Neuronal stem cell (in vitro differentiated cells): ENCODE data around the gene HIP1R.
"Not testable (repeated sequence)": the region's sequence is repeated elsewhere in the genome, so short reads cannot be mapped to it uniquely, and the experiment has no call there.

Experiments used
- DNase-seq: peaks from one replicate; pipeline ENCODE4 v3.0.0-alpha.2; 2013; ENCODE audit warnings: low spot score
- H2AFZ ChIP-seq: one replicate; pipeline ENCODE4 v1.6.1; 2013; ENCODE audit warnings: mild to moderate bottlenecking, low read length, inconsistent platforms
- H2AK5ac ChIP-seq: 2 replicates; pipeline ENCODE4 v1.6.1; 2013; ENCODE audit warnings: low read depth, mild to moderate bottlenecking, inconsistent platforms, low read length, moderate library complexity, mixed read lengths
- H2BK120ac ChIP-seq: 2 replicates; pipeline ENCODE4 v1.6.1; 2013; ENCODE audit warnings: low read depth, mild to moderate bottlenecking, inconsistent platforms, low read length, moderate library complexity, mixed read lengths
- H2BK12ac ChIP-seq: one replicate; pipeline ENCODE4 v1.6.1; 2013; ENCODE audit warnings: low read length, inconsistent platforms
- H2BK15ac ChIP-seq: 2 replicates; pipeline ENCODE4 v1.6.1; 2013; ENCODE audit warnings: mild to moderate bottlenecking, low read length, inconsistent platforms, mixed read lengths
- H2BK5ac ChIP-seq: one replicate; pipeline ENCODE4 v1.6.1; 2013; ENCODE audit warnings: inconsistent platforms, mild to moderate bottlenecking, low read length, moderate library complexity
- H3K14ac ChIP-seq: one replicate; pipeline ENCODE4 v1.6.1; 2013; ENCODE audit warnings: low read length, inconsistent platforms
- H3K18ac ChIP-seq: 2 replicates; pipeline ENCODE4 v1.6.1; 2013; ENCODE audit warnings: low read length, inconsistent platforms
- H3K23ac ChIP-seq: 2 replicates; pipeline ENCODE4 v1.6.1; 2013; ENCODE audit warnings: low read depth, mild to moderate bottlenecking, mixed read lengths, low read length, inconsistent platforms; ENCODE audit not compliant: poor library complexity
- H3K27ac ChIP-seq: replicated peaks from 3 replicates; pipeline ENCODE4 v1.5.1; 2013; ENCODE audit warnings: low read length, inconsistent platforms
- H3K27me3 ChIP-seq, 3 experiments: 2 replicates each; pipeline ENCODE4 v1.6.1; 2013; ENCODE audit warnings: low read length in 3 of 3, mild to moderate bottlenecking in 2 of 3, inconsistent platforms in 1 of 3, low read depth in 1 of 3, mixed read lengths in 1 of 3, moderate library complexity in 1 of 3; ENCODE audit not compliant: control insufficient read depth in 3 of 3, insufficient read depth in 3 of 3
- H3K36me3 ChIP-seq, 2 donors: replicated peaks in 1 of 2; 2 replicates each; pipeline ENCODE4 v1.6.1; 2013; ENCODE audit warnings: low read length in 2 of 2; ENCODE audit not compliant: control insufficient read depth in 2 of 2, insufficient read depth in 2 of 2
- H3K4ac ChIP-seq: 2 replicates; pipeline ENCODE4 v1.6.1; 2013; ENCODE audit warnings: inconsistent platforms, mild to moderate bottlenecking, low read length, moderate library complexity
- H3K4me1 ChIP-seq, 2 donors: 1 replicate in 1 of 2; 2 replicates in 1 of 2; pipeline ENCODE4 v1.6.1; 2013; ENCODE audit warnings: low read length in 2 of 2, low read depth in 1 of 2; ENCODE audit not compliant: control insufficient read depth in 2 of 2, insufficient read depth in 1 of 2
- H3K4me2 ChIP-seq: one replicate; pipeline ENCODE4 v1.6.1; 2013; ENCODE audit warnings: mild to moderate bottlenecking, low read length, inconsistent platforms; ENCODE audit not compliant: insufficient read depth, poor library complexity, severe bottlenecking
- H3K4me3 ChIP-seq, 2 donors: 2 replicates each; pipeline ENCODE4 v1.5.1; 2013; ENCODE audit warnings: low read length in 2 of 2, mild to moderate bottlenecking in 2 of 2, inconsistent platforms in 1 of 2, moderate library complexity in 1 of 2
- H3K79me1 ChIP-seq: one replicate; pipeline ENCODE4 v1.6.1; 2013; ENCODE audit warnings: low read depth, mild to moderate bottlenecking, inconsistent platforms, low read length, moderate library complexity
- H3K9ac ChIP-seq: one replicate; pipeline ENCODE4 v1.6.1; 2013; ENCODE audit warnings: mild to moderate bottlenecking, low read depth, low read length, inconsistent platforms; ENCODE audit not compliant: poor library complexity
- H3K9me3 ChIP-seq, 2 donors: replicated peaks in 1 of 2; 2 replicates each; pipeline versions ENCODE3 to v1.6.1; 2013; ENCODE audit warnings: low read length in 2 of 2, mild to moderate bottlenecking in 2 of 2, inconsistent platforms in 1 of 2, low read depth in 1 of 2, mixed read lengths in 1 of 2, moderate library complexity in 1 of 2; ENCODE audit not compliant: control insufficient read depth in 2 of 2, insufficient read depth in 1 of 2
- H4K8ac ChIP-seq: one replicate; pipeline ENCODE4 v1.6.1; 2013; ENCODE audit warnings: low read depth, mild to moderate bottlenecking, inconsistent platforms, low read length, moderate library complexity
- H4K91ac ChIP-seq: one replicate; pipeline ENCODE4 v1.6.1; 2013; ENCODE audit warnings: low read length, low read depth, mild to moderate bottlenecking, inconsistent platforms; ENCODE audit not compliant: poor library complexity
- WGBS, 2 donors: extraction: QIAGEN DNeasy Blood & Tissue Kit; methylation state at CpG; one replicate each; pipeline ENCODE4 v1.1.7; 2013; ENCODE audit warnings: missing lambda C conversion rate in 2 of 2, mixed read lengths in 1 of 2; ENCODE audit not compliant: insufficient read length in 2 of 2, insufficient replicate concordance in 1 of 2; ENCODE audit errors: extremely low coverage in 2 of 2; 5-methylcytosine and 5-hydroxymethylcytosine counted together

HIP1R gene

GRCh38 chr12:122799641-122800243 lies 35.5 kb upstream of the HIP1R start:
- WGBS, 2 donors = no CpG with 5 or more reads among the region's 13 CpGs
- DNase-seq = no peak
- Histone ChIP-seq H3K36me3 (no peaks in the 10 kb centered on the region), H3K14ac (no peak overlapping the region), H3K9me3 (no peaks in the 10 kb centered on the region), H3K79me1 (no peaks in the 10 kb centered on the region), H3K4ac (no peak overlapping the region), H3K4me3 (no peak overlapping the region), H3K18ac (peak overlapping the region; percentile 8), H2BK120ac (peak overlapping the region; percentile 11), H4K8ac (no peak overlapping the region), H4K91ac (no peak overlapping the region), H3K27me3 (no peaks in the 10 kb centered on the region), H2BK12ac (no peak overlapping the region), H2BK5ac (no peak overlapping the region), H3K27ac (no peak overlapping the region), H2AFZ (no peak overlapping the region), H2BK15ac (no peak overlapping the region), H3K4me1 (no peaks in the 10 kb centered on the region), H3K9ac (peak overlapping the region; percentile 34), H3K23ac (no peak overlapping the region), H3K4me2 (no peak overlapping the region), H2AK5ac (no peak overlapping the region)

- WGBS, 2 donors = no CpG with 5 or more reads among the region's 7 CpGs
- H3K4ac ChIP-seq = no peak overlapping the region
- no peak overlapping the region for H4K91ac ChIP-seq
- H3K4me1 ChIP-seq = no peaks in the 10 kb centered on the region
- H3K4me2 ChIP-seq = no peak overlapping the region
- H2AFZ ChIP-seq = no peak overlapping the region
- H3K4me3 ChIP-seq = no peak overlapping the region
- no peaks in the 10 kb centered on the region for H3K36me3 ChIP-seq
- H3K27ac ChIP-seq = no peak overlapping the region
- no peak overlapping the region for H3K14ac ChIP-seq
- H3K79me1 ChIP-seq = no peaks in the 10 kb centered on the region
- no peak for DNase-seq
- no peak overlapping the region for H3K18ac ChIP-seq
- no peak overlapping the region for H3K9ac ChIP-seq
- no peak overlapping the region for H2BK15ac ChIP-seq
- H4K8ac ChIP-seq = no peak overlapping the region
- H2BK120ac ChIP-seq = no peak overlapping the region
- no peak overlapping the region for H3K23ac ChIP-seq
- H2BK5ac ChIP-seq = no peak overlapping the region
- no peak overlapping the region for H2AK5ac ChIP-seq
- H3K27me3 ChIP-seq = no peaks in the 10 kb centered on the region
- H3K9me3 ChIP-seq = no peaks in the 10 kb centered on the region
- no peak overlapping the region for H2BK12ac ChIP-seq
Measured at GRCh38 chr12:122803937-122804336, 31.3 kb upstream of the HIP1R start.

- not testable (repeated sequence) for H3K4me1 ChIP-seq, H2AFZ ChIP-seq, DNase-seq, H3K4me3 ChIP-seq, H3K4ac ChIP-seq, H3K9me3 ChIP-seq, H2AK5ac ChIP-seq, H3K27me3 ChIP-seq, H3K4me2 ChIP-seq, H3K9ac ChIP-seq, H3K79me1 ChIP-seq, H2BK120ac ChIP-seq, H3K14ac ChIP-seq, H2BK15ac ChIP-seq, H3K18ac ChIP-seq, H3K23ac ChIP-seq, H2BK12ac ChIP-seq, H3K36me3 ChIP-seq, H3K27ac ChIP-seq, H4K8ac ChIP-seq, H4K91ac ChIP-seq, H2BK5ac ChIP-seq
- no CpG with 5 or more reads among the region's 9 CpGs for WGBS, 2 donors
Measured at GRCh38 chr12:122804957-122805356, 30.3 kb upstream of the HIP1R start.

- H2AFZ ChIP-seq = no peak overlapping the region
- H3K4me3 ChIP-seq = no peak overlapping the region
- H3K9me3 ChIP-seq = no peaks in the 10 kb centered on the region
- WGBS, 2 donors = no CpG with 5 or more reads among the region's 1 CpG
- no peaks in the 10 kb centered on the region for H3K36me3 ChIP-seq
- no peak overlapping the region for H4K8ac ChIP-seq
- H3K79me1 ChIP-seq = no peaks in the 10 kb centered on the region
- H3K27me3 ChIP-seq = no peaks in the 10 kb centered on the region
- H4K91ac ChIP-seq = no peak overlapping the region
- no peak overlapping the region for H3K14ac ChIP-seq
- DNase-seq = no peak
- no peak overlapping the region for H3K9ac ChIP-seq
- no peak overlapping the region for H3K18ac ChIP-seq
- no peak overlapping the region for H2BK12ac ChIP-seq
- no peak overlapping the region for H2AK5ac ChIP-seq
- H3K4me2 ChIP-seq = no peak overlapping the region
- no peaks in the 10 kb centered on the region for H3K4me1 ChIP-seq
- H2BK5ac ChIP-seq = no peak overlapping the region
- H2BK120ac ChIP-seq = no peak overlapping the region
- no peak overlapping the region for H3K27ac ChIP-seq
- H3K4ac ChIP-seq = no peak overlapping the region
- H2BK15ac ChIP-seq = no peak overlapping the region
- H3K23ac ChIP-seq = no peak overlapping the region
Measured at GRCh38 chr12:122807651-122808050, 27.6 kb upstream of the HIP1R start.
